ENCODE results near the gene WDFY4. TPM values are rescaled to one million over a fixed set of nuclear protein-coding genes. Genes with fewer than 3 reads are reported as not detected.

The WDFY4 gene
- total RNA-seq, 1 experiment from 2014 or later = not detected

DNA sequence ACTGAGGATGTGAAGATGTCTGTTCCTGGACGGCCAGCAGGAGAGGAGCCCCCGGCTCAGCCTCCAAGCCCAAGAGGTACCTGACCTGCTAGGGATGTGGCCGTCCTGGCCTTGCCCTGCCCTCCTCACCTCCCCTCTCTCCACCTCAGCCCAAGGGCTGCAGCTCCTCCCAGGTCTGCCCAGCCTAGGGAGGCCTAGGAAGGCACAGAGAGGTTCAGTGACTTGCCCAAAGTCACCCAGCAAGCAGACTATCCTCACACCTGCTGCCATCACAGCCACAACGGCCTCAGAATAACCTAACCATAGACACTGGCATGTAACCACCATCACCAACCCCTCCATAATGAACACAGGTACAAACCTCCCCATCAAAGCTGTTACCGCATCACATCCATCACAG, 293.6 kb downstream of the WDFY4 start:
- H2BK15ac ChIP-seq (ENCODE audit: low read depth, low read length) = no peak overlapping the region
- no peaks in the 10 kb centered on the region for H3K27me3 ChIP-seq (ENCODE audit: insufficient read depth, low read length)
- H2AK5ac ChIP-seq (ENCODE audit: insufficient read length, low read length) = no peak overlapping the region
- no peak overlapping the region for H3K14ac ChIP-seq (ENCODE audit: insufficient read depth, low read length)
- TF ChIP-seq, protein P1, sequence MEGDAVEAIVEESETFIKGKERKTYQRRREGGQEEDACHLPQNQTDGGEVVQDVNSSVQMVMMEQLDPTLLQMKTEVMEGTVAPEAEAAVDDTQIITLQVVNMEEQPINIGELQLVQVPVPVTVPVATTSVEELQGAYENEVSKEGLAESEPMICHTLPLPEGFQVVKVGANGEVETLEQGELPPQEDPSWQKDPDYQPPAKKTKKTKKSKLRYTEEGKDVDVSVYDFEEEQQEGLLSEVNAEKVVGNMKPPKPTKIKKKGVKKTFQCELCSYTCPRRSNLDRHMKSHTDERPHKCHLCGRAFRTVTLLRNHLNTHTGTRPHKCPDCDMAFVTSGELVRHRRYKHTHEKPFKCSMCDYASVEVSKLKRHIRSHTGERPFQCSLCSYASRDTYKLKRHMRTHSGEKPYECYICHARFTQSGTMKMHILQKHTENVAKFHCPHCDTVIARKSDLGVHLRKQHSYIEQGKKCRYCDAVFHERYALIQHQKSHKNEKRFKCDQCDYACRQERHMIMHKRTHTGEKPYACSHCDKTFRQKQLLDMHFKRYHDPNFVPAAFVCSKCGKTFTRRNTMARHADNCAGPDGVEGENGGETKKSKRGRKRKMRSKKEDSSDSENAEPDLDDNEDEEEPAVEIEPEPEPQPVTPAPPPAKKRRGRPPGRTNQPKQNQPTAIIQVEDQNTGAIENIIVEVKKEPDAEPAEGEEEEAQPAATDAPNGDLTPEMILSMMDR (conservative IDR thresholded peaks at IDR 0.05) = no peak
- H2BK5ac ChIP-seq (ENCODE audit: insufficient read length, low read length) = no peak overlapping the region
- Mint-ChIP-seq H3K9me3 (no peaks in the 10 kb centered on the region; a peak in 1 of 5 replicates), H3K27ac (no peak overlapping the region), H3K4me3 (no peak overlapping the region), H3K36me3 (ENCODE audit: insufficient read depth in 1 of 3, low read depth in 3 of 3) (no peaks in the 10 kb centered on the region), H3K27me3 (ENCODE audit: low read depth) (peaks cover 1% of the 10 kb centered on the region), H3K4me1 (no peaks in the 10 kb centered on the region)
- H3T11ph ChIP-seq (ENCODE audit: low read length) = no peak overlapping the region
- no peak overlapping the region for H4K8ac ChIP-seq (replicated peaks; ENCODE audit: insufficient read length, low read depth, low read length)
- peak overlapping the region; percentile 29 for H3K18ac ChIP-seq (ENCODE audit: insufficient read length, low read depth, low read length)
- H2BK120ac ChIP-seq (ENCODE audit: low read depth, low read length, poor library complexity, severe bottlenecking) = no peak overlapping the region
- H3K23me2 ChIP-seq (ENCODE audit: insufficient read length, low read depth, low read length, poor library complexity, severe bottlenecking) = no peaks in the 10 kb centered on the region
- H3K4me2 ChIP-seq (ENCODE audit: insufficient read depth, insufficient read length, low read length) = no peak overlapping the region
- no peaks in the 10 kb centered on the region for H3K9me3 ChIP-seq (ENCODE audit: control insufficient read depth, low read depth, low read length)
- no peaks in the 10 kb centered on the region for H3K79me1 ChIP-seq (ENCODE audit: insufficient read depth, low read depth, low read length, poor library complexity, severe bottlenecking)
- H2BK20ac ChIP-seq (ENCODE audit: low read depth, low read length, poor library complexity, severe bottlenecking) = no peak overlapping the region
- no peak overlapping the region for H3K23ac ChIP-seq (ENCODE audit: insufficient read length, low read depth, low read length)
- no peaks in the 10 kb centered on the region for H3K4me1 ChIP-seq (ENCODE audit: insufficient read depth, low read length)
- H2BK12ac ChIP-seq (ENCODE audit: insufficient read length, low read depth, low read length) = no peak overlapping the region
- no peaks in the 10 kb centered on the region for H4K20me1 ChIP-seq (ENCODE audit: control insufficient read depth, insufficient read depth, insufficient read length)
- no peak overlapping the region for H2AFZ ChIP-seq (ENCODE audit: low read length)
- no peak overlapping the region for H3K4ac ChIP-seq (ENCODE audit: low read depth, low read length)
- H3K79me2 ChIP-seq (ENCODE audit: insufficient read depth, low read length) = no peaks in the 10 kb centered on the region
- no peak overlapping the region for H4K5ac ChIP-seq (ENCODE audit: insufficient read length, low read depth, low read length)
- H4K91ac ChIP-seq (ENCODE audit: insufficient read length, low read depth, low read length) = no peak overlapping the region
- no peak overlapping the region for H3K27ac ChIP-seq (ENCODE audit: insufficient read length, low read depth, low read length)
- H3K9ac ChIP-seq (ENCODE audit: extremely low read depth, insufficient read length, low read length) = no peak overlapping the region
- no CpG with 5 or more reads among the region's 5 CpGs for WGBS (ENCODE audit: extremely low coverage, insufficient read length, low lambda C conversion rate)
- no peak overlapping the region for H3K56ac ChIP-seq (ENCODE audit: insufficient read length, low read depth, low read length)
- no peak for DNase-seq

Measured in H9 (cell line).